Smooth muscle cell (in vitro differentiated cells): ENCODE results near the gene PPP3CA. TPM values are rescaled to one million over a fixed set of nuclear protein-coding genes. Genes with fewer than 3 reads are reported as not detected.

Experiments used
- DNase-seq: peaks from one replicate; lab custom pipeline; 2025; ENCODE audit not compliant: unreplicated experiment; lab: John Stamatoyannopoulos, UW
- H2AFZ ChIP-seq: fragments of 200-600 bp; sonication (generic); 2 replicates; pipeline ENCODE4 v1.6.0; 2016; ENCODE audit warnings: antibody characterized with exemption, low read depth, mild to moderate bottlenecking
- H3F3A ChIP-seq: fragments of 200-600 bp; sonication (generic); 2 replicates; pipeline ENCODE4 v1.6.0; 2017; ENCODE audit warnings: antibody characterized with exemption, low read depth
- H3K27ac ChIP-seq: fragments of 200-600 bp; sonication (generic); 2 replicates; pipeline ENCODE4 v1.5.1; 2016; ENCODE audit warnings: low read depth, mild to moderate bottlenecking
- H3K27me3 ChIP-seq: fragments of 200-600 bp; sonication (generic); 2 replicates; pipeline ENCODE4 v1.6.1; 2016; ENCODE audit warnings: low read depth, mild to moderate bottlenecking
- H3K36me3 ChIP-seq: fragments of 200-600 bp; sonication (generic); 2 replicates; pipeline ENCODE4 v1.5.1; 2016; ENCODE audit warnings: low read depth
- H3K4me1 ChIP-seq: fragments of 200-600 bp; sonication (generic); 2 replicates; pipeline ENCODE4 v1.5.1; 2016; ENCODE audit warnings: low read depth
- H3K4me2 ChIP-seq: fragments of 200-600 bp; sonication (generic); 2 replicates; pipeline ENCODE4 v1.6.0; 2016; ENCODE audit warnings: mild to moderate bottlenecking
- H3K4me3 ChIP-seq: fragments of 200-600 bp; sonication (generic); 2 replicates; pipeline ENCODE4 v1.5.1; 2016; ENCODE audit warnings: mild to moderate bottlenecking
- H3K79me2 ChIP-seq: fragments of 200-600 bp; sonication (generic); 2 replicates; pipeline ENCODE4 v1.6.0; 2016; ENCODE audit warnings: low read depth, mild to moderate bottlenecking
- H3K9ac ChIP-seq: fragments of 200-600 bp; sonication (generic); 2 replicates; pipeline ENCODE4 v1.6.0; 2016; ENCODE audit warnings: low read depth
- H3K9me3 ChIP-seq: fragments of 200-600 bp; sonication (generic); replicated peaks from 2 replicates; pipeline ENCODE4 v1.5.1; 2016; ENCODE audit warnings: low read depth
- H4K20me1 ChIP-seq: fragments of 200-600 bp; sonication (generic); 2 replicates; pipeline ENCODE4 v1.6.0; 2016; ENCODE audit warnings: low read depth
- WGBS: methylation state at CpG from one replicate; pipeline ENCODE4 v1.1.7; 2016; ENCODE audit warnings: low lambda C conversion rate; 5-methylcytosine and 5-hydroxymethylcytosine counted together
- polyA plus RNA-seq: library from polyadenylated mRNA; unstranded; fragments of >200 nt; fragmentation: Nextera tagmentation; extraction: Ambion mirVana; gene quantifications from 2 replicates; pipeline ENCODE4 v1.2.1, GENCODE V29; 2016
- total RNA-seq: library from RNA; depleted of rRNA; stranded (reverse); fragments of >200 nt; gene quantifications from 2 replicates; pipeline ENCODE4 v1.2.3, GENCODE V29; 2014
- TF ChIP-seq, protein P1 (sequence below): fragments of 200-600 bp; sonication (generic); IDR thresholded peaks from 2 replicates; pipeline ENCODE4 v1.5.1; 2017; ENCODE audit warnings: borderline replicate concordance, mild to moderate bottlenecking, antibody characterized with exemption; ENCODE audit not compliant: insufficient read depth, poor library complexity, severe bottlenecking

Gene PPP3CA
- total and polyA plus RNA-seq, 2 experiments from 2014 or later: 16.2 to 96.1 TPM

DNA sequence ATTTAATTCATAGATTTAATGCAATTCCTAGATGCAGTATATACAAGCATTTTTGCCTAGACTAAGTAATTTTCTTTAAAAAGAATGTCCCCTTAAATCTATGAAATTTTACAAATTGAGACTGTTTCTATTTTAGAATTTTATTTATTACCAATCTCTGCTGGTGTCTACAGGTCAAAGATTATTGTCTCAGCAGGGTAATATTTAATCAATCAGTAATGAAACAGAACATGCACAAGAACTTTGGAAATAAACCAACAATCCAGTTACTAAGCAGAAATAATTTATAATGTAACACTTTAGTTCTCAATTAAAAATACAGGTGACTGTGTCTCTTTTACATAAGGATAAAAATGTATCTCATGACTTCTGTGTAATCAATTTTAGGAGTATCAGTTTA, 266.2 kb downstream of the PPP3CA start:
- Histone ChIP-seq H3K9me3 (no peaks in the 10 kb centered on the region), H3K9ac (no peak overlapping the region), H3K36me3 (no peaks in the 10 kb centered on the region), H3F3A (no peaks in the 10 kb centered on the region), H3K27ac (no peak overlapping the region), H3K4me3 (no peak overlapping the region), H3K4me2 (no peak overlapping the region), H3K27me3 (no peaks in the 10 kb centered on the region), H4K20me1 (no peaks in the 10 kb centered on the region), H2AFZ (no peak overlapping the region), H3K4me1 (no peaks in the 10 kb centered on the region), H3K79me2 (no peaks in the 10 kb centered on the region)
- TF ChIP-seq, protein P1, sequence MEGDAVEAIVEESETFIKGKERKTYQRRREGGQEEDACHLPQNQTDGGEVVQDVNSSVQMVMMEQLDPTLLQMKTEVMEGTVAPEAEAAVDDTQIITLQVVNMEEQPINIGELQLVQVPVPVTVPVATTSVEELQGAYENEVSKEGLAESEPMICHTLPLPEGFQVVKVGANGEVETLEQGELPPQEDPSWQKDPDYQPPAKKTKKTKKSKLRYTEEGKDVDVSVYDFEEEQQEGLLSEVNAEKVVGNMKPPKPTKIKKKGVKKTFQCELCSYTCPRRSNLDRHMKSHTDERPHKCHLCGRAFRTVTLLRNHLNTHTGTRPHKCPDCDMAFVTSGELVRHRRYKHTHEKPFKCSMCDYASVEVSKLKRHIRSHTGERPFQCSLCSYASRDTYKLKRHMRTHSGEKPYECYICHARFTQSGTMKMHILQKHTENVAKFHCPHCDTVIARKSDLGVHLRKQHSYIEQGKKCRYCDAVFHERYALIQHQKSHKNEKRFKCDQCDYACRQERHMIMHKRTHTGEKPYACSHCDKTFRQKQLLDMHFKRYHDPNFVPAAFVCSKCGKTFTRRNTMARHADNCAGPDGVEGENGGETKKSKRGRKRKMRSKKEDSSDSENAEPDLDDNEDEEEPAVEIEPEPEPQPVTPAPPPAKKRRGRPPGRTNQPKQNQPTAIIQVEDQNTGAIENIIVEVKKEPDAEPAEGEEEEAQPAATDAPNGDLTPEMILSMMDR: no peak
- no peak for DNase-seq

DNA sequence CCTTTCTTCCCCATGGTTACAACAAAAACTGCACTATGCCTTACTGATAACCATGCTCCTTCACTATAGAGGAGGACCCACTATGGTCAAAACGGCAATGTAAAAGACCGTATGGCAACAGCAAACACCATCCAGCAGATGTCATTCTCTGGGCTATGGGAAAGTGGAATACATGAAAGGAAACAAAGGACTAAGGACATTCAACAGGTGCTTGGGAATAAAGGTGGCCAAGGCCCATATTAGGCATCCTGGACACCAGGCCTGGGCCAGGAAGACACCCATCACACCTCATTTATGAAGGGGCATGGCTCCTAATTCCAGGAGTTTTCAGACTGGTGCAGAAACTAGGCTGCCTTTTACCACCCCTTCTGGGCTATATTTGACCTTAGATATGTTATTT, 268.4 kb downstream of the PPP3CA start:
- Histone ChIP-seq H3K4me1 (no peaks in the 10 kb centered on the region), H3K27me3 (no peaks in the 10 kb centered on the region), H2AFZ (no peak overlapping the region), H3K9me3 (no peaks in the 10 kb centered on the region), H3F3A (no peaks in the 10 kb centered on the region), H3K79me2 (no peaks in the 10 kb centered on the region), H4K20me1 (no peaks in the 10 kb centered on the region), H3K4me2 (no peak overlapping the region), H3K36me3 (no peaks in the 10 kb centered on the region), H3K9ac (no peak overlapping the region), H3K4me3 (no peak overlapping the region), H3K27ac (no peak overlapping the region)
- no peak for DNase-seq
- TF ChIP-seq, protein P1: no peak
- WGBS: 93% methylated on average over 2 of the region's 2 CpGs

DNA sequence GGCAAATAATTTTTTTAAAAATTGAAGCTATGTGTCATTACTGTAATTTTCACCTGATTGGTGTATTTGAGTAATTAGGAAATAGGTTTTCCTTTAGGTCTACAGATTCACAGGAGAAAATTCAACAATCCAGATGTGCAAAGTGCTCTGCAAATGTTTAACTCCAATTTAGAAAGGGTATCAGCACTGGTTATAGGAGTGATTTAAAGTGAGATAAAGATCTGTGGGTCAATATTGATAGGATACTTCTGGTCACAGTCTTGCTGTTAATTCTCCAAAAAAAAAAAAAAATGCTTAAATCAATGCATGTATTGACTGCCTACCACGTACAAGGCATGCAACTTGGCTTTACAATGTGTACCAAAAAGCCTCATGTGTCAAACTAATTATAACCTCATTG, 271.3 kb downstream of the PPP3CA start:
- no peaks in the 10 kb centered on the region for H4K20me1 ChIP-seq
- H3K27ac ChIP-seq: no peak overlapping the region
- H3K9me3 ChIP-seq: no peaks in the 10 kb centered on the region
- no peak overlapping the region for H3K4me3 ChIP-seq
- 97% methylated on average over 1 of the region's 1 CpG for WGBS
- no peaks in the 10 kb centered on the region for H3K79me2 ChIP-seq
- no peaks in the 10 kb centered on the region for H3F3A ChIP-seq
- no peaks in the 10 kb centered on the region for H3K36me3 ChIP-seq
- H3K4me1 ChIP-seq: no peaks in the 10 kb centered on the region
- H3K9ac ChIP-seq: no peak overlapping the region
- no peaks in the 10 kb centered on the region for H3K27me3 ChIP-seq
- H2AFZ ChIP-seq: no peak overlapping the region
- DNase-seq: no peak
- TF ChIP-seq, protein P1: no peak
- no peak overlapping the region for H3K4me2 ChIP-seq

DNA sequence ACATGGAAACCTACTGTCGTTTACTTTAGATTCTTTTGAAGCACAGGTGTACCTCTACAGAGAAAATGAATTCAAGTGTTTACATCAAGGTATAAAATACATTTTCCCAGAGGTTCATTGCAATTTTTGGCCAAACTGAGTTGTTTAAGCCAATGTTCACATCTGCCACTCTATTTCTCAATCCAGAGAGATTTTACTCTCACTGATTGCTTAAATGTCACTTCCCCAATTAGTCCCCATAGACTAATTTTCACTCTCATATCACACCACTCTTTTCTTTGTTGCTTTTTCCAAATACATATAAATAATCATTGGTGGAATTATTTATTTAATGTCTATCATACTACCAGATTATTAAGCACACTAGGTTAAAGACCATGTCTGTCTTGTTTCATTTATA, 271.8 kb downstream of the PPP3CA start:
- no peaks in the 10 kb centered on the region for H4K20me1 ChIP-seq
- TF ChIP-seq, protein P1: no peak
- no peak overlapping the region for H3K4me3 ChIP-seq
- no peak overlapping the region for H3K27ac ChIP-seq
- no peaks in the 10 kb centered on the region for H3K27me3 ChIP-seq
- WGBS: 100% methylated on average over 1 of the region's 1 CpG
- H2AFZ ChIP-seq: no peak overlapping the region
- H3K4me2 ChIP-seq: no peak overlapping the region
- H3F3A ChIP-seq: no peaks in the 10 kb centered on the region
- H3K36me3 ChIP-seq: no peaks in the 10 kb centered on the region
- no peaks in the 10 kb centered on the region for H3K79me2 ChIP-seq
- H3K9me3 ChIP-seq: no peaks in the 10 kb centered on the region
- H3K9ac ChIP-seq: no peak overlapping the region
- no peaks in the 10 kb centered on the region for H3K4me1 ChIP-seq
- DNase-seq: no peak
